AG08395 (cell line): ENCODE measurements around the gene ANKRD18B.
"Not testable (repeated sequence)": the region's sequence is repeated elsewhere in the genome, so short reads cannot be mapped to it uniquely, and the experiment has no call there.

Experiments
- DNase-seq: peaks from one replicate; pipeline ENCODE4 v3.0.0; 2012; ENCODE audit warnings: mixed read lengths, low spot score

The ANKRD18B gene

DNA sequence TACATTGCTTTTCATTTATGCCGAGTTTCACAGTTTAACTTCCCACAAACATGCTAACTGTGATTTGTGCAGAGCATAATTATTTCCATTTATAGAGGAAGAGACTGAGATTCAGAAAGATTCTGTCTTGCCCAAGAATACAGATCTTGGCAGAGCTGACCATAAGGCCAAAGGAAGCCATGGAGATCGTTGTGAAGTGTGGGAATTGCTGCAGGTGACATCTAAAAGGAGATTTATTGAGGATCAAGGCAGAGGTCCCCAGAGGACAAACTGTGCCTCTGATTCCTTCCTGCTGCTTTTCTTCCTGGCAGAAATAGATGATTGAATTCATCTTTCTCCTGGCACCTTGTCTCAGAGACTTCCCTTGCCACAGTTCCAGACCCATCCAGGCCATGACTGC is 88.4 kb downstream of the ANKRD18B start:
- not testable (repeated sequence) for DNase-seq

DNA sequence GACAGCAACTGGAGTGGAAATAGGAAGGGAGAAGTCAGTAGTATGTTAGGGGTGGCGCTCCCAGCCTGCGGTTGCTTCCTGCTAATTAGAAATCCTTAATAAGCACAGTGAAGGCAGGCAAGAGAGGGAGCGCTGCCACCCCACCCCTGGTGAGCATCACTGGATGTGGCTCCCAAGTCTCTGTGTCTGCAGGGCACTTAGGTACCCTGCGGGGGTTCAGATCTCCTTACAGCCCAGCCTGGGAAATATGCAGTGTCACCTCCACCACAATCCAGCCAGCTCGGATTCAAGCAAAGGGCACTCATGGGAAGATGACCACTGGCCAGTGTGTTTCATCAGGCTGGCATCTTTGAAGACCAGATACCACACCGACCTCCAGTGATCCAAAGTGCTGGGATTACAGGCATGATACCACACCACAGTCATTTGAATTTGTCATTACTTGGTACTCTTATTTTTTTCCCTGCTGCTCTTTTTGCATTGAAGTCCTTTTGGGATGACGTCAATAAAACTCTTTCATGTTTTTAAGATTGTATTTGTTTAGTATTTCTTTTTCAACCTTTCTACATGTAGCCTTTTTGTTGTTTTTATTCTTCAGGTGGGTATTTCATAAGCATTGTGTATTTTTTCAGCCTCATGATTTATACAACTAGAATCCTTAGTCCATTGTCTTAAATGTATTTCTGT is 90.1 kb downstream of the ANKRD18B start:
- DNase-seq: no peak

DNA sequence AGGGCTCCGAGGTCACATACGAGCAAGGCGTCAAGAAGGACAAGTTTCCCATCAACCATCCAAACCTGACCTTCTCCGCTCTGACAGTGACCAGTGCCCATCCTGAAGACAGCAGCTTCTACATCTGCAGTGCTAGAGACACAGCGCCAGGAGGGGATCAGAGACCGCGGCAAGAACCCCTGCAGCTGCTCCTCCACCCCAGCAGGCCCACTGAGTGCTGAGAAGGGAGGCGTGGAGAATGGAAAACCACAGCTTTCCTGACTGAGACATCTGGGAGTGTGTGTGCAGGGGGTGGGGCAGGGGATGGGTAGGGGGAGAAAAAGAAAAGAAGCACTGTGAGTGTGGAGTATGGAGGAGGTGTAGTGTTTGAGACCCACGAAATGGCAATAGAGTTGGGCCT is 94.3 kb downstream of the ANKRD18B start:
- not testable (repeated sequence) for DNase-seq

DNA sequence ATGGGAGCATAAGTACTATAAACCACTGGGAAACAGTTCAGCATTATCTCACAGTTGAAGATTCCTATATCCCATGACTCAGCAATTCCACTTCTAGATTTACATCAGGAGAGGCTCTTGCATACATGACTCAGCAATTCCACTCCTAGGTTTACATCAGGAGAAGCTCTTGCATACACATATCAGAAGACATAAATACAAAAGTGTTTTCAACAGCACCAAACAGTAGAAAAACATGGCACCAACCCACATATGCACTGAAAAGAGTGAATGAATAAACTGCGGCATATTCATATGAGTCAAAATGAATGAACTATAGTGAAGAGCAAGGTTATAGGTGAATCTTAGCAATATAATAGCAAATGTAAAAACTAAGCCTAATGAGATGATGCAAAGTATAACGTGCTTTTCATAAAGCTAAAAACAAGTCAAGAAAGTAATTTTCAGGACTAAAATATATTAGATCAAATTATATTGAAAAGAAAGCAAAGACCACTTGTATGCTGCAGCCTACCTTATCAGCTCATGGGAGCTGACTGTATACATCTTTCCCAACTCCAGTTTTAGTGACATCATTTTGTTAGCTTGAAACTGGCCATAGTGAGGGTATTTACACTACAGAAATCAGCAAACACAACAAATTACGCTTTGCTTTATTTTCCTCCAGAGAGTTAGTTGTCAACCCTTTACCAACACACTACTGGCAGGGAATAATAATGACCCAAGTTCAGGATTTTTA is 95.8 kb downstream of the ANKRD18B start:
- peak; percentile 47 for DNase-seq

DNA sequence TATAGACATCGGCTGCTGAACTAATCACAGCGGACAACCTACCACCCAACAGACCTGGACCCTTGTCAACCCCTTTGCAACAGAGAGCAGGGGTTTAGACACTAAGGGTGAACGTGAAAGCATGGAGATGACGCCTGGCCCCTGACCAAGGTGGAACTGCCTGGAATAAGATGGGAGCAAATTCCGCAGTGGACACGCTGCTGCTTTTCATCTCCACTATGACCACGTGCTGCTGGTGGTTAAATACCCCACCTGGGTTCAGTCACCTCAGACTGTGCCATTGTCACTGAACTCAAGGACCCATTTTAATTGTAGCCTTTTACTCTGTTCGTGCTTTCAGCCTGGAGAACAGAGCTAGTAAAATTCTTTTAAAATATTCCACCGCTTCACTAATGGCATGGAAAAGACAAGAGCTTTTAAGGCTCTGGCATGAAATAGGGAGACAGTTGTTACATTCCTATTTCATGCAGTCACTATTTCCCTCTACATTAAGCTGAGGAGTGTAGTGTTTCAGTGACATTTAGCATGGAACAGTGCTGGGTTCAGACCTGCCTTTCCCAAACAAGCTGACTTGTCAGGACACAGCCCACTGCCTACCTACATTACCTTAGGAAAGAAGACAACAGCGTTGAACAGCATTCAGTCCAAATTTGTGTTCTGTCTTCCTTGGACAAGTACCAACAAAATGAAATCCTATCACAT is 96.8 kb downstream of the ANKRD18B start:
- DNase-seq: peak; percentile 70
